Measurements from ENCODE around the gene PLCL2. TPM values are rescaled to one million over a fixed set of nuclear protein-coding genes. Genes with fewer than 3 reads are reported as not detected.

Gene PLCL2
- total RNA-seq, 1 donor from 2014 or later, result 14.9 TPM

DNA sequence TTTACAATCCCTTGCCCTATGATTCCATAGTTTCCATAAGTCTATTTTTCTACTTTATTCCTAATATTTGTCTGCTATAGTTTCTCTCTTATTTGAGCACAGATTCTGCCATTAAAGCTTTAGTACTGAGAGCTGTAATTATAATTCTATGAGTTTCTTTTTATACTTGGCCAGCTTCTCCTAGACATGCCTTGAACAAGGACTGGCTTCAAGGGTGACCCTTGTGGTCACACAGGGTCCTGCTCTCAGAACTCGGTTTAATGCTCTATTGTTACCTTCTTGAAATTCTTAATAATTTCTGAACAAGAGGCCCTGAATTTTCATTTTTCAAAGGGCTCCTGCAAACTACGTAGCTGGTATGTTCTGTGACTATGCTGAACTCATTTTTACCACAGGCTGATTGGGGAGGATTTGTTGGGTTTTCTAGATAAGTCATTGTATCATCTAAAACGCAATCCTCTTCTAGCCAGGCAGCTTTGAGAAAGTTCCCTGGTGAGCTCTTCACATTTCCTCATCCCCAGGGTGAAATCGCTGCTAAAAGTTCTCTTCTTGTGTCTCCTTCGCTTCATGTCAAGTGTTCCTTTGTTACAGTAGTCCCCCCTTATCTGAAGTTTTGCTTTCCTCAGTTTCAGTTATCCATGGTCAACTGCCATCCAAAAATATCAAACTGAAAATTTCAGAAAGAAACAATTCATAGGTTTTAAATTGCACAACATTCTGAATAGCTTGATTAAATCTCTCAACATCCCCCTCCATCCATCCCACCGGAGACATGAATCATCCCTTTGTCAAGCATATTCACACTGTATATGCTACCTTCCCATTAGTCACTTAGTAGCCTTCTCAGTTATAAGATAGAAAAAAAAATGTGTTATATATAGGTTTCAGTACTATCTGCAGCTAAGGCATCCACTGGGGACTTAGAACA, 12.6 kb upstream of the PLCL2 start:
- no peak for DNase-seq (ENCODE audit: low spot score)
- intact Hi-C loops (cut with micrococcal nuclease), result no loop called here
- no peak overlapping the region for H3K27ac Mint-ChIP-seq
- no peaks in the 10 kb centered on the region for H3K36me3 Mint-ChIP-seq (ENCODE audit: low read depth)
- H3K4me1 Mint-ChIP-seq (ENCODE audit: low read depth), result peaks cover 1% of the 10 kb centered on the region
- H3K9me3 Mint-ChIP-seq, result no peaks in the 10 kb centered on the region
- no peak overlapping the region for H3K4me3 Mint-ChIP-seq
- H3K27me3 Mint-ChIP-seq (ENCODE audit: insufficient read depth), result peaks cover 42% of the 10 kb centered on the region

- Mint-ChIP-seq H3K27ac (no peak overlapping the region), H3K4me1 (ENCODE audit: low read depth) (no peaks in the 10 kb centered on the region), H3K36me3 (ENCODE audit: low read depth) (peaks cover 2% of the 10 kb centered on the region), H3K27me3 (ENCODE audit: insufficient read depth) (peaks cover 33% of the 10 kb centered on the region), H3K9me3 (no peaks in the 10 kb centered on the region), H3K4me3 (no peak overlapping the region)
- intact Hi-C loops (cut with micrococcal nuclease), result no loop called here
- DNase-seq (ENCODE audit: low spot score), result no peak
These were observed 10.9 kb upstream of the PLCL2 start for GRCh38 chr3:16873872-16874271.

GRCh38 chr3:16875876-16876550, 8.7 kb upstream of the PLCL2 start:
- no peak for DNase-seq (ENCODE audit: low spot score)
- Mint-ChIP-seq H3K36me3 (ENCODE audit: low read depth) (peaks cover 2% of the 10 kb centered on the region), H3K27ac (no peak overlapping the region), H3K4me3 (no peak overlapping the region), H3K27me3 (ENCODE audit: insufficient read depth) (peaks cover 30% of the 10 kb centered on the region), H3K9me3 (no peaks in the 10 kb centered on the region), H3K4me1 (ENCODE audit: low read depth) (no peaks in the 10 kb centered on the region)
- intact Hi-C loops (cut with micrococcal nuclease), result no loop called here

GRCh38 chr3:16877505-16877904, 7.2 kb upstream of the PLCL2 start:
- intact Hi-C loops (cut with micrococcal nuclease), result no loop called here
- Mint-ChIP-seq H3K27me3 (ENCODE audit: insufficient read depth) (peaks cover 25% of the 10 kb centered on the region), H3K4me1 (ENCODE audit: low read depth) (no peaks in the 10 kb centered on the region), H3K9me3 (no peaks in the 10 kb centered on the region), H3K36me3 (ENCODE audit: low read depth) (peaks cover 2% of the 10 kb centered on the region), H3K4me3 (no peak overlapping the region), H3K27ac (no peak overlapping the region)
- no peak for DNase-seq (ENCODE audit: low spot score)

GRCh38 chr3:16877911-16878310, 6.8 kb upstream of the PLCL2 start:
- H3K4me1 Mint-ChIP-seq (ENCODE audit: low read depth), result no peaks in the 10 kb centered on the region
- no peak overlapping the region for H3K4me3 Mint-ChIP-seq
- H3K36me3 Mint-ChIP-seq (ENCODE audit: low read depth), result peaks cover 2% of the 10 kb centered on the region
- no peak for DNase-seq (ENCODE audit: low spot score)
- intact Hi-C loops (cut with micrococcal nuclease), result no loop called here
- peaks cover 22% of the 10 kb centered on the region for H3K27me3 Mint-ChIP-seq (ENCODE audit: insufficient read depth)
- no peaks in the 10 kb centered on the region for H3K9me3 Mint-ChIP-seq
- no peak overlapping the region for H3K27ac Mint-ChIP-seq

DNA sequence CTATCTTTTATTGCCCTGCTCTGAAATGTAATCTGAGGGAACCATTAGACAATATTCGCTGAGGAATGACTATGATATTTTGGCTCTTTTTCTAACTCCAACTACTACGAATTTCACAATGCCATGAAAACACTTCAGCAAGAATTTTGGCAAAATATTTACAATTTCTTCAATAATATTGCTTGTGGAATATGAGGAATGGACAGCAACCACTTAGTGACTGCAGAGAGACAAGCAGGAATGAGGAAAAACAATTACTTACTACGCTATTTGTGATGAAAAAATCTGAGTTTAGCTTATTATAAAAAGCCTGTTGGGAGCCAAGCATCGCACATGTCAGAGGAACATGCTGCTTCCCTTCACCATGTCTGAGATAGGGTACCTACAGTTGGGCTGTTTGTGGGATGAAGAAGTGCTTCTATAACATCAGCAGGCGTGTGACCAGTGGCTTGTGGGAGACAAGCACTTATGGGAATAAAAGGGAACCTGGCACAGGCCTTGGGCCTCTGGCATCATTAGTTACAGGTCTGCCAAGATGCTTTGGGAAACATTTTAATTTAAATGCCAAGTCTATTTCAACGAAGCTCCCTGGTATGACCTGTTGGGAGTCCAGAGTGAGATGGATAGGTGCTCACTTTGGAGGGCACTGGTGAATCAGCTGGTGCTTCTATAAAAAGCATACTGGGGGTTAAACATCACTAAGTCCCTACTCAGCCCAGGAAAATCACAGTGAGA, 2.7 kb upstream of the PLCL2 start:
- no peak for DNase-seq (ENCODE audit: low spot score)
- intact Hi-C loops (cut with micrococcal nuclease), result loop anchor here (10.0 kb wide), 1 partner anchor 617 kb away; the partner anchor contains the start of genes DPH3 and OXNAD1
- Mint-ChIP-seq H3K27me3 (ENCODE audit: insufficient read depth) (peaks cover 8% of the 10 kb centered on the region), H3K4me3 (peak overlapping the region; percentile 73), H3K36me3 (ENCODE audit: low read depth) (peaks cover 6% of the 10 kb centered on the region), H3K4me1 (ENCODE audit: low read depth) (peaks cover 17% of the 10 kb centered on the region), H3K27ac (no peak overlapping the region), H3K9me3 (no peaks in the 10 kb centered on the region)

- Mint-ChIP-seq H3K27ac (peak overlapping the region; percentile 73), H3K4me1 (ENCODE audit: low read depth) (peaks cover 28% of the 10 kb centered on the region), H3K4me3 (peak overlapping the region; percentile 79), H3K36me3 (ENCODE audit: low read depth) (peaks cover 5% of the 10 kb centered on the region), H3K9me3 (no peaks in the 10 kb centered on the region), H3K27me3 (ENCODE audit: insufficient read depth) (peaks cover 4% of the 10 kb centered on the region)
- intact Hi-C loops (cut with micrococcal nuclease), result loop anchor here (10.0 kb wide), 1 partner anchor 618 kb away; the partner anchor contains the start of genes DPH3 and OXNAD1
- no peak for DNase-seq (ENCODE audit: low spot score)
These were observed 1.6 kb upstream of the PLCL2 start for GRCh38 chr3:16883057-16883722.

GRCh38 chr3:16883723-16884083, 1.1 kb upstream of the PLCL2 start:
- H3K9me3 Mint-ChIP-seq, result no peaks in the 10 kb centered on the region
- H3K4me1 Mint-ChIP-seq (ENCODE audit: low read depth), result peaks cover 33% of the 10 kb centered on the region
- peaks cover 5% of the 10 kb centered on the region for H3K36me3 Mint-ChIP-seq (ENCODE audit: low read depth)
- intact Hi-C loops (cut with micrococcal nuclease), result loop anchor here (1.0 to 10.0 kb wide), 5 partner anchors 59 to 619 kb away; partner anchors contain the start of genes DPH3 and OXNAD1
- peak overlapping the region; percentile 60 for H3K27ac Mint-ChIP-seq
- peak overlapping the region; percentile 79 for H3K4me3 Mint-ChIP-seq
- peaks cover 4% of the 10 kb centered on the region for H3K27me3 Mint-ChIP-seq (ENCODE audit: insufficient read depth)
- DNase-seq (ENCODE audit: low spot score), result no peak

DNA sequence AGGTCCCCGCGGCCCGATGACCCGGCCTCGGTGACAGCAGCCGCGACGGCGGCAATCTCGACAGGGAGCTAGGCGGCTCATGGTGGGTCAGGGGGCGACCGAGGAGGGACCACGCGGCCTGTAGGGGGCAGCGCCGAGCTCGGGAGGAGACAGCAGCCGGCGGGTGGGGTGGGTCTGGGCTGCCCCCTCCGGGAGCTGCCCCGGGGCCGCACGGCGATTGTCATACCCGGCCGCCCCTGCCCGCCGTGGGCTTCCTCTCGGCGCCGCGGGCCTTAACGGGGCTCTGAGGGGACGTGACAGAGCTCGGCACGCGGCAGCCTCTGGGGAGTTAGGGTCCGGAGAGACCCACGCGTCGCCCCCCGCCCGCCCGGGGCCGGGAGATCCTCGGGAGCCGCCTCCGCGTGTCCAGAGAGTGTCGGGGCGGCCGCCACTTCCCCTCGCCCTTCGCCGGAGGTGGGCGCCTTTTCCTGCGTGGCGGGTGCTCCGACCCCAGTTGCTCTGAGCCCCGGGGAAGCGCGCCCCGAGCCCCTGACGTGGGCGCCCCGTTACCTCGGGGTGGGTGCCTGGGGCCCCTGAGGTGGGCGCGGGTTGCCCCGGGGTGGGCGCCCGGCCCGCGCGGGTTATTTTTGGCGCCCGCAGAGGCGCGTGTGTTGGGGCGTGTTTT, 539 bp upstream of the PLCL2 start:
- Mint-ChIP-seq H3K27me3 (ENCODE audit: insufficient read depth) (peaks cover 4% of the 10 kb centered on the region), H3K27ac (peak overlapping the region; percentile 96), H3K4me1 (ENCODE audit: low read depth) (peaks cover 38% of the 10 kb centered on the region), H3K9me3 (no peaks in the 10 kb centered on the region), H3K4me3 (peak overlapping the region; percentile 94), H3K36me3 (ENCODE audit: low read depth) (peaks cover 5% of the 10 kb centered on the region)
- intact Hi-C loops (cut with micrococcal nuclease), result loop anchor here (1.0 to 10.0 kb wide), 5 partner anchors 60 to 619 kb away; partner anchors contain the start of genes DPH3 and OXNAD1
- peak; percentile 45 for DNase-seq (ENCODE audit: low spot score)

GRCh38 chr3:16885593-16886302, 993 bp downstream of the PLCL2 start:
- no peaks in the 10 kb centered on the region for H3K9me3 Mint-ChIP-seq
- H3K4me3 Mint-ChIP-seq, result peak overlapping the region; percentile 95
- intact Hi-C loops (cut with micrococcal nuclease), result loop anchor here (1.0 to 10.0 kb wide), 9 partner anchors 19 to 621 kb away; partner anchors contain the start of genes DPH3 and OXNAD1
- H3K27ac Mint-ChIP-seq, result peak overlapping the region; percentile 93
- H3K27me3 Mint-ChIP-seq (ENCODE audit: insufficient read depth), result peaks cover 2% of the 10 kb centered on the region
- peaks cover 54% of the 10 kb centered on the region for H3K4me1 Mint-ChIP-seq (ENCODE audit: low read depth)
- H3K36me3 Mint-ChIP-seq (ENCODE audit: low read depth), result peaks cover 7% of the 10 kb centered on the region
- DNase-seq (ENCODE audit: low spot score), result no peak

GRCh38 chr3:16886303-16886683, 1.5 kb downstream of the PLCL2 start:
- Mint-ChIP-seq H3K9me3 (no peaks in the 10 kb centered on the region), H3K27ac (peak overlapping the region; percentile 93), H3K4me3 (peak overlapping the region; percentile 95), H3K36me3 (ENCODE audit: low read depth) (peaks cover 7% of the 10 kb centered on the region), H3K27me3 (ENCODE audit: insufficient read depth) (peaks cover 2% of the 10 kb centered on the region), H3K4me1 (ENCODE audit: low read depth) (peaks cover 59% of the 10 kb centered on the region)
- DNase-seq (ENCODE audit: low spot score), result no peak
- intact Hi-C loops (cut with micrococcal nuclease), result loop anchor here (1.0 to 10.0 kb wide), 6 partner anchors 44 to 621 kb away; partner anchors contain the start of genes DPH3 and OXNAD1

Data from activated T-helper 1 cell treated with anti-CD3 and anti-CD28 coated beads, Interleukin-12 subunit alpha, Interleukin-12 subunit beta, Interleukin-2, Interleukin-4 antibody, amounts not matched to agents 30 ng/mL and 10 ng/mL and 1 ng/mL, durations not matched to agents 14 hours and 24 hours and 36 hours (primary cell).